NCI-H1930 (cell line): ENCODE results near the gene TMEM223.
"Not testable (repeated sequence)": the region's sequence is repeated elsewhere in the genome, so short reads cannot be mapped to it uniquely, and the experiment has no call there.

Source experiments
- DNase-seq, 2 experiments: peaks; one replicate each; lab custom pipeline; 2025; lab: John Stamatoyannopoulos, UW

TMEM223 gene

GRCh38 chr11:62791501-62792201 lies at the start of gene TMEM223:
Gene TMEM223 (minus strand): TSS chr11:62792006. CDS start chr11:62791994, 12 bp downstream.
- DNase-seq = peak; percentile 61 to 80

DNA sequence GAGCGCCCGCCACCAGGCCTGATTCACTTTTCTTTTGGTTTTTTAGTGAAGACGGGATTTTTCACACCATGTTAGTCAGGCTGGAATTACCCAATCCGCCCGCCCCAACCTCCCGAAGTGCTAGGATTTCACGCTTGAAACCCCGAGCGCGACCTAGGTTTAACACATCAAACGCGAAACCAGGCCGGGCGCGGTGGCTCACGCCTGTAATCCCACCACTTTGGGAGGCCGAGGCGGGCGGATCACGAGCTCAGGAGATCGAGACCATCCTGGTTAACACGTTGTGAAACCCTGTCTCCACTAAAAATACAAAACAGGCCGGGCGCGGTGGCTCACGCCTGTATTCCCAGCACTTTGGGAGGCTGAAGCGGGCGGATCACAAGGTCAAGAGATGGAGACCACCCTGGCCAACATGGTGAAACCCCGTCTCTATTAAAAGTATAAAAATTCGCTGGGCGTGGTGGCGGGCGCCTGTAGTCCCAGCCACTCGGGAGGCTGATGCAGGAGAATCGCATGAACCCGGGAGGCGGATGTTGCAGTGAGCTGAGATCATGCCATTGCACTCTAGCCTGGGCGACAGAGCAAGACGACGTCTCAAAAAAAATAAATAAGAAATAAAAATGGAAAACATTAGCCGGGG lies 49.0 kb upstream of the TMEM223 start:
- DNase-seq = peak; percentile 47 to 58

- DNase-seq = peak; percentile 74 to 87
Observed at GRCh38 chr11:62839050-62839945, 47.5 kb upstream of the TMEM223 start, which contains the start of gene WDR74. Gene WDR74 (minus strand): TSS chr11:62839590. CDS start chr11:62839570, 20 bp downstream.

- DNase-seq = no peak
Observed at GRCh38 chr11:62835336-62835735, 43.5 kb upstream of the TMEM223 start.

- no peak for DNase-seq
Observed at GRCh38 chr11:62832336-62833234, 40.8 kb upstream of the TMEM223 start, which contains the start of gene TEX54. Gene TEX54 (minus strand): TSS chr11:62832841.

- DNase-seq = peak; percentile 95 to 97
Observed at GRCh38 chr11:62831520-62832335, 39.9 kb upstream of the TMEM223 start, which contains the start of gene STX5. Gene STX5 (minus strand): TSS chr11:62832051. CDS start chr11:62831243, 808 bp downstream.

GRCh38 chr11:62830904-62831519 lies 39.2 kb upstream of the TMEM223 start:
- DNase-seq = no peak

- DNase-seq = not testable (repeated sequence)
Observed at GRCh38 chr11:62828130-62828529, 36.3 kb upstream of the TMEM223 start.

GRCh38 chr11:62823677-62824076 lies 31.9 kb upstream of the TMEM223 start:
- no peak for DNase-seq

DNA sequence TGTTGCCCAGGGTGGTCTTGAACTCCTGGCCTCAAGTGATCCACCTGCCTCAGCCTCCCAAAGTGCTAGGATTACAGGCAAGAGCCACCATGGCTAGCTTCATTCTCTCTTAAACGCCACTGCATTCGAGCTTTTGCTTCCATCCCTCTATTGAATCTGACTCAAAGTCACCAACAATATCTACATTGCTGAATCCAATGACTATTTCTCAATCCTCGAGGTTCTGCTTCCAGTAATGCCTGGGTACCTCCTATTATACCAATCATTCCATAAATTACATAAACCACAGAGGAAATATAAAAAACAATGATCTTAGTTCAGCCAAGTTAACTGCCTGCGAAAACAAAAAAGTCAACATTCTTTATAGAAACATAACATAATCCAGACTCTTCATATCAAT lies 25.3 kb upstream of the TMEM223 start:
- DNase-seq = no peak

DNA sequence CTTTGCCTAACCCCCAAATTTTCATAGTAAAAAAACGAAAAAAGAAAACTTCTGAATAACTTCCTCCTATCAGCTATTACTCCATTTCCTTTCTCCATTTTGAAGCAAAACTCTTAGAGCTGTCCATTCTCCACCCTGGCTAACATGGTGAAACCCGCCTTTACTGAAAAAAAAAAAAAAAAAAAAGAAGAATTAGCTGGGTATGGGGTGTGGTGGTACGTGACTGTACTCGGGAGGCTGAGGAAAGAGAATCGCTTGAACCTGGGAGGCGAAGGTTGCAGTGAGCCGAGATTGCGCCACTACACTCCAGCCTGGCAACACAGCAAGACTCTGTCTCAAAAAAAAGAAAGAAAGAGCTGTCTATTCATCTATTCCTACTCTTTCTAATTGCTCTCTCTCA lies 24.8 kb upstream of the TMEM223 start:
- DNase-seq = no peak

DNA sequence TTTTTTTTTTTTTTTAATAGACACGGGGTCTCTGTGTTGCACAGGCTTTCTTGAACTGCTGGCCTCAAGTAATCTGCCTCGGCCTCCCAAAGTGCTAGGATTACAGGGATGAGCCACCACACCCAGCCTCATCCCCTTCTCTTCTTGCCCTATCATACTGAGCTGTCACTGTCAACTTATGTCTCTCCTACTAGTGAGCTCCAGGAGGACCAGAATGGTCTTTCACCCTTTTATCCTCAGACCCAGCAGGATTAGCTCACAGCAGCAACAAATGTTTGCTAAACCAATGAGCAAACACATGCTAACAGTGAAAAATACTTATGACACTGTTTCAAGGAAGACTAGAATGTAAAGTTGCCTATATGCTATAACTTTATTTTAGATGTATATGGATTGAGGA lies 19.9 kb upstream of the TMEM223 start:
- no peak for DNase-seq

DNA sequence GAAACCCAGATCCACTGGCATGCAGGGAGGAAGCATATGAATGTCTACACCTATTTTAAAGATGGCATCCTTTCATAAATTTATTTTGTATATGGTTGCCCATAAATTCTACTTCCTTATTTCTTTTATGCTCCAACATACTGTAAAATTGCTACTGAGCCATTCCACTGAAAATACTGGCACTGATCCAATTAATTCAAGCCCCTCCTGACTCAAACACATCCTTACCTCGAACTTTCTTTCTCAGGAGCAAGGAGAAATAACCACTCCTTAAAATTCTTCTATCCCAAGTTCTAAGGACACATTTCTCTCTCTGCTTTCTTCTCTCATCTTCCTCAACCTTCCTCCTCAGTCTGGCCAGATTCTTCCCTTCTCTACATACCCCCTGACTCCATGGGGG lies 18.9 kb upstream of the TMEM223 start:
- DNase-seq = no peak

DNA sequence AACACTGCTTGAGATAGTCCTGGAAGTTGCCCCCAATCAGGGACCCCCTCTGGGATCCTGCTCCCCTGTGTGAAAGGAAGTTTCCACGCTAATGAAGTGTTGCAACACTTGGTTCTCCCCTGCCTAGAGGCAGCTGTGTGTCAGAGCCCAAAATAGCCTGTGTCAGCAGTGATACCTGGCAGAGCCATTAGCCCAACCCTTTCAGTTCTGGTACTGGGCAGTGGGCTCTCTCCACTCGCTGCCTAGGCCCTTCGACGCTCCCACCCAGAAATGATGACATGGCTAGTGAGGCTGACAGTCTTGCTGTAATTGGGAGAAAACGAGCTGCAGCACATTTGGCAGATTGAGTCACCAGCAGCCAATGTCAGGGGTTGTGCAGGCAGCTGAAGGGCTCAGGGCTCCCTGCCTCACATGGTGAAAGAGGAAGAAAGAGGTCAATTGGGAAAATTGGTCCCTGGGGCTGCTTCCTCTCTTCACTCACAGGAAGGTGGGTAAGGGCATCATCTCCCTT lies 14.9 kb upstream of the TMEM223 start:
- no peak for DNase-seq

- no peak for DNase-seq
Observed at GRCh38 chr11:62805961-62806441, 14.2 kb upstream of the TMEM223 start.

- peak; percentile 88 to 95 for DNase-seq
Observed at GRCh38 chr11:62805076-62805892, 13.5 kb upstream of the TMEM223 start, which contains the start of gene NXF1. Gene NXF1 (minus strand): TSS chr11:62805440. CDS start chr11:62805356, 84 bp downstream.

DNA sequence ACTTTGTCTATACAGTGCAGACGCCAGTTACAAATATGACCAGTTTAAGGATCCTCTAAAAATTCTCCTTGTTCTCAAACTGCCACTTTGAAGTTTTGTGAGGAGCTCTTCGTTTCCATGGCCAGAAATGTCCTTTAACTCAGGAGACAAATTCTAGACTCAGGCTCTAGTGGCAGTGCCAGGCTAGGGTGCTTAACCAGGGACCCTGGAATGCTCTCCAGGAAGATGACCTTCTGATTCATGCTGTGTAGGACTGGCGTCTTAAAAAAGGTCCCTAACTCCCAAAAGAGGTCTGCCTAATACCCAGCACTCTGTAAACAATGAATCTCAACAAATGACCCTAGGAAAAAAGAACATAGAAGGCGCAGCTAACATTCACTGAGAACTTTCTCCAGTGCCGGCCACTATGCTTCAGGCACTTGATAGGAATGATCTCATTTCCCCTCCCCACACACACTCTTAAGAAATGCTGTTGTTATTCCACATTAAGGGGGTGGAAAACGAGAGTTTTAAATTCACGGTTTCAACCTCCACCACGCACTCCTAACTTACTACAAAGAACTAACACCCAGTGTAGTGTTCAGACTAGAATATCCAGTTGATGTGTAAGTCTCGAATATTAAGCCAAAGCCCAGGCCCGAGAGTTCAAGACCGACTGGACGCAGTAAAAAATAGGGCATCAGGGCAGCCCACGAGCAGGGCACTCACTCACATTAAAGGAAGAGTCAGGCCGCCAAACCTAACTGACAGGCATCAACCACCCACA lies 12.7 kb upstream of the TMEM223 start:
- no peak for DNase-seq

- DNase-seq = no peak
Observed at GRCh38 chr11:62801071-62801470, 9.3 kb upstream of the TMEM223 start.
